ENCODE measurements around the gene WIPF3.

Gene WIPF3

DNA sequence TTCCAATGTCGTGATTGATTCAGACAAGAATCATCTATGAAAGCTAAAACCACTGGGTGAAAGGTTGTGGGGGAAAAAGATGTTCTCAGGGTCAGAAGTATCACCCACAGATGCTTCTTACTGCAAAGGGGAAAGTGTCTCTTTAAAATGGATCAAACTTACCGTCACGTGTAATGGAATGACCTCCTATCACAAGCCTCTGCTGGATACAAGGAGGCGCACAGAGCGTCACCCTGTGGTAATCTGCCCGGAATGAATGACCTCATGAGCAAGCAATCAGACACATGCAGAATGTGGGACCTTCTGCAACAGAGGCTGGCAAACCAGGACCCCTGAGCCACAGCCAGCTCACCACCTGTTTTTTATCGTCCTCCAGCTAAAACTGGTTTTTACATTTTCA lies 33.0 kb downstream of the WIPF3 start:
- no peak overlapping the region for H3K4me3 ChIP-seq (ENCODE audit: low read depth in 1 of 2, low read length in 2 of 2)
- H3K36me3 ChIP-seq (ENCODE audit: control insufficient read depth in 1 of 2, insufficient read depth in 2 of 2, low read length in 2 of 2): no peaks in the 10 kb centered on the region
- no peaks in the 10 kb centered on the region for H3K27me3 ChIP-seq (ENCODE audit: low read depth, low read length)
- H3K9me3 ChIP-seq (ENCODE audit: control insufficient read depth in 1 of 2, low read length in 2 of 2): no peaks in the 10 kb centered on the region
- no peak overlapping the region for H3K27ac ChIP-seq (ENCODE audit: low read length)
- H3K4me1 ChIP-seq (ENCODE audit: control insufficient read depth in 1 of 2, insufficient read depth in 2 of 2, low read length in 2 of 2): peaks cover 0 to 5% of the 10 kb centered on the region in 2 donors

DNA sequence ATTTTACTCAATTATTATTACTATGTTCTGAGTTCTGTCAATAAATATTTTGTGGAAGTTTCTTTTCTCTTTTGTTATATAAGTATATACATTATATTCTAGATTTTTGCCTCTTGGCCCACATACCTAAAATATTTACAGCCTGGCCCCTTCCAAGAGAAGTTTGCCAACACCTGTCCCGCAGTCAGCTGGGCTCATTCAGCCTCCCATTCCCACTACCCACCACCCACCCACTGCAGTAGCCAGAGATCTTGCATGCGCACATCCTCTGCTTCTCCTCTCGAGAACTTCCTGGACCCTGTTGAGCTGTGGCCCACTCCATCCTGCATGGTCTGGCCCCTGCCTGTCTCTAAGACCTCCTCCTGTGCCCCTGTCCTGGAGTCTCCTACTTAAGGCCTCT lies 33.6 kb downstream of the WIPF3 start:
- H3K4me3 ChIP-seq (ENCODE audit: low read depth in 1 of 2, low read length in 2 of 2): no peak overlapping the region
- H3K36me3 ChIP-seq (ENCODE audit: control insufficient read depth in 1 of 2, insufficient read depth in 2 of 2, low read length in 2 of 2): no peaks in the 10 kb centered on the region
- H3K27ac ChIP-seq (ENCODE audit: low read length): no peak overlapping the region
- no peaks in the 10 kb centered on the region for H3K27me3 ChIP-seq (ENCODE audit: low read depth, low read length)
- H3K9me3 ChIP-seq (ENCODE audit: control insufficient read depth in 1 of 2, low read length in 2 of 2): no peaks in the 10 kb centered on the region
- peaks cover 0 to 5% of the 10 kb centered on the region in 2 donors for H3K4me1 ChIP-seq (ENCODE audit: control insufficient read depth in 1 of 2, insufficient read depth in 2 of 2, low read length in 2 of 2)

DNA sequence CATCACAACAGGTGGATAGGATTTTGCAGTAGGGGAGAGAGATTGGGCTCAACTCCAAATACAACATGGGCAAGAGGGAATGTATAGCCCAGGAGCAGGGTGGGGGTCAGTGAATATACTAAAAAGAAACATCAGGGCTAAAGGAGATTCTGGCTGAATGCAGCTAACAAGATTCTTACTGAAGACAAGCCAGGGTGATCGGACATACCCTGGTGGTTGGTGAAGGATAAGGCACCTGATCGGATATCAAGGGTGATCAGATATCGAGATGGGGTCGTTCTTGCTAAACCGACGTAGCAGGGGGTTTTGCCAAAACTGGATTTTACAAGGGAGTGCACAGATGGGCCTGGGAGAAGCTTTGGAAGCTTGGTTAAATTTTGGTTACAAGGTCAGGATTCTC lies 34.4 kb downstream of the WIPF3 start:
- H3K4me1 ChIP-seq (ENCODE audit: control insufficient read depth in 1 of 2, insufficient read depth in 2 of 2, low read length in 2 of 2): peaks cover 0 to 5% of the 10 kb centered on the region in 2 donors
- H3K9me3 ChIP-seq (ENCODE audit: control insufficient read depth in 1 of 2, low read length in 2 of 2): no peaks in the 10 kb centered on the region
- no peak overlapping the region for H3K4me3 ChIP-seq (ENCODE audit: low read depth in 1 of 2, low read length in 2 of 2)
- no peak overlapping the region for H3K27ac ChIP-seq (ENCODE audit: low read length)
- no peaks in the 10 kb centered on the region for H3K27me3 ChIP-seq (ENCODE audit: low read depth, low read length)
- no peaks in the 10 kb centered on the region for H3K36me3 ChIP-seq (ENCODE audit: control insufficient read depth in 1 of 2, insufficient read depth in 2 of 2, low read length in 2 of 2)

DNA sequence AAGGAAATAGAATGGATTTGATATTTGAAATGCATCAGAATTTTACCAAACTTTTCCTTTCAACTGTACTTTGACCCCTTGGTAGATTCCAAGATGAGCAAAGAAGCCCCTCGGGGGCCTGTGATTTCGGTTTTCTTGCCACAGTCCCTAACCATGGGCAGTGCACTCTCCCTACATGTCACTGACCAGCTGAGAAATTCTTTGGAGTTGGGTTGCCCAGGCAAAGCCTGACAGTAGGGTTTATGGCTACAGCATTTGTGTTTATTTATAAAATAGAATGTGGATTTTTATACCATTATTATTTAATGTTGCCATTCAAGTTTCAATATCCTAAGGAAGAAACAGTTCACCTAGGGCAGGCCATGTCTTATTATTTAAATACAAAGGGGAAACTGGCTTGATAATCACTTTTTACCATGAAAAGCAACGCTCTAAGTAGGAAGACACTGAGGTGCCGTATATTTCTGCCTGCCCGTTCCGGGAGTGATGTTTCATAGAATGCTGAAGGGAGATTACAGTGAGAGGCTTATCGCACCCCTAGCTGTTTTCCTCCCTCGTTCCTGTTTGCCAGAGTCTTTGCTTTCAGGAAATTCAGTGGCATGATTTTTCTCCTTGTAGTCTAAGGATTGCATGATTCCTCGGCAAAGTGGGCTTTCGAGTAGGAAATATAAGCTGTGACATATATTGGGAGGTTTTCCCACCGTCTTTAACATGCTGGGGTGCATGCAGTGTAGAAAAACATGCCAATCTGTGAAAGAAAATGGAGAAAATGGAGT lies 35.8 kb downstream of the WIPF3 start:
- peaks cover 0 to 5% of the 10 kb centered on the region in 2 donors for H3K4me1 ChIP-seq (ENCODE audit: control insufficient read depth in 1 of 2, insufficient read depth in 2 of 2, low read length in 2 of 2)
- H3K27me3 ChIP-seq (ENCODE audit: low read depth, low read length): no peaks in the 10 kb centered on the region
- H3K36me3 ChIP-seq (ENCODE audit: control insufficient read depth in 1 of 2, insufficient read depth in 2 of 2, low read length in 2 of 2): no peaks in the 10 kb centered on the region
- no peaks in the 10 kb centered on the region for H3K9me3 ChIP-seq (ENCODE audit: control insufficient read depth in 1 of 2, low read length in 2 of 2)
- no peak overlapping the region for H3K4me3 ChIP-seq (ENCODE audit: low read depth in 1 of 2, low read length in 2 of 2)
- no peak overlapping the region for H3K27ac ChIP-seq (ENCODE audit: low read length)

DNA sequence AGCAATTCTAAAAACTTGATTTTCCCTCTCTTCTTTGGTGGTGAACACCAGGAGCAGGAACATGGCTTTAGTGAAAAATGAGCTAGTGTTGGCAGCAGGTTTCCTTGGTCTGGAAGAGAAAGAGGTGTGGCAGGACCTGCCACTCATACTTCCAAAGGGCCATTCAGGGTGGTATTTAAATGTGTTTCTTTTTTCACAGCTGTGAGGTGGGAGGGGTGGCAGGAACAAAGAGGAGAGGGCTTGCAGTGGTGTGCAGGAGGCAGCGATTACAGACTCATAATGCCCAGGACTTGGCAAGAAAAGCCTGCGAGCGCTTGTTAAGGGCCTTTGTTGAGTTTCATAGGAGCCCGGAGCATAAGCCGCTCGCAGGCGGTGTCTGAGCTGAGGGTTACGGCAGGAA lies 36.8 kb downstream of the WIPF3 start:
- no peaks in the 10 kb centered on the region for H3K36me3 ChIP-seq (ENCODE audit: control insufficient read depth in 1 of 2, insufficient read depth in 2 of 2, low read length in 2 of 2)
- H3K27ac ChIP-seq (ENCODE audit: low read length): no peak overlapping the region
- H3K9me3 ChIP-seq (ENCODE audit: control insufficient read depth in 1 of 2, low read length in 2 of 2): no peaks in the 10 kb centered on the region
- no peak overlapping the region for H3K4me3 ChIP-seq (ENCODE audit: low read depth in 1 of 2, low read length in 2 of 2)
- H3K27me3 ChIP-seq (ENCODE audit: low read depth, low read length): no peaks in the 10 kb centered on the region
- H3K4me1 ChIP-seq (ENCODE audit: control insufficient read depth in 1 of 2, insufficient read depth in 2 of 2, low read length in 2 of 2): peaks cover 0 to 5% of the 10 kb centered on the region in 2 donors

DNA sequence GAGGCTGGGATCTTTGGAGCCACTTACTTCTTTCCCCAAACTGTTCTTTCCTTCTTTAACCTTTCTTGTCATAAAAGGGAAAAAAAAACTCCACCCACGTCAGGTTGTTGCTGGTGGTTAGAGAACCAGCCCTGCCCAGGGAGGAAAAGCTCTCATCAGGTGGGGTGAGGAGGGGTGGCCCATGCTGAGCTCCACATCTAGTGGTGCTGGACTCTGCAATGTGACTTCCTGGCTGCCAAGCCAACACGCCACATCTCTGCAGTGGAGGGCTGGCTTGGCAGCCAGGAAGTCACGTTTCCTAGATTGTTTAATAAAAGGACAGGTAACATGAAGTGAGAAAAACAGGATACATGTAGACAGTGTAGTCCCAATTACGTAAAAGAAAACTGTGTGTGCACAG lies 37.4 kb downstream of the WIPF3 start:
- Histone ChIP-seq H3K36me3 (ENCODE audit: control insufficient read depth in 1 of 2, insufficient read depth in 2 of 2, low read length in 2 of 2) (no peaks in the 10 kb centered on the region), H3K4me1 (ENCODE audit: control insufficient read depth in 1 of 2, insufficient read depth in 2 of 2, low read length in 2 of 2) (peaks cover 0 to 5% of the 10 kb centered on the region in 2 donors), H3K27me3 (ENCODE audit: low read depth, low read length) (no peaks in the 10 kb centered on the region), H3K9me3 (ENCODE audit: control insufficient read depth in 1 of 2, low read length in 2 of 2) (no peaks in the 10 kb centered on the region), H3K27ac (ENCODE audit: low read length) (no peak overlapping the region), H3K4me3 (ENCODE audit: low read depth in 1 of 2, low read length in 2 of 2) (no peak overlapping the region)

DNA sequence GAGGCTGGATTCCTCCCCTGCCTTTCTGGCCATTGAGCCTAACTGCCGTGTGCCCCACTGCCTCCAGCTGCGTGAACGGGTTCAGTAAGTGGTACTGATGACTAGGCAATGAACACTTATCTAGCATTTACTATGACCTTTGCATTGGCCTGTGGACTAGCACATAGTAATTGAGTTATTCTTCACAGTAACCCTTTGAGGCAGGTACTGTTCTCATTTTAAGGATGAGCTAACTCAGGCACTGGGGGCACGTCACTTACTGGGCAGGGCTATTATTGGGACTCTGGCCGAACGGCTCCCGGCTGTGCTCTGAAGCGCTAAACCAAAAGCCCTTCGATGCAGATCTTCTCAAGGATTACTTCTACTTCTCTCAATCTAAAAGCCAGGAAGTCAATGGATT lies 38.3 kb downstream of the WIPF3 start:
- Histone ChIP-seq H3K27ac (ENCODE audit: low read length) (no peak overlapping the region), H3K36me3 (ENCODE audit: control insufficient read depth in 1 of 2, insufficient read depth in 2 of 2, low read length in 2 of 2) (no peaks in the 10 kb centered on the region), H3K4me1 (ENCODE audit: control insufficient read depth in 1 of 2, insufficient read depth in 2 of 2, low read length in 2 of 2) (peaks cover 0 to 5% of the 10 kb centered on the region in 2 donors), H3K9me3 (ENCODE audit: control insufficient read depth in 1 of 2, low read length in 2 of 2) (no peaks in the 10 kb centered on the region), H3K27me3 (ENCODE audit: low read depth, low read length) (no peaks in the 10 kb centered on the region), H3K4me3 (ENCODE audit: low read depth in 1 of 2, low read length in 2 of 2) (no peak overlapping the region)

DNA sequence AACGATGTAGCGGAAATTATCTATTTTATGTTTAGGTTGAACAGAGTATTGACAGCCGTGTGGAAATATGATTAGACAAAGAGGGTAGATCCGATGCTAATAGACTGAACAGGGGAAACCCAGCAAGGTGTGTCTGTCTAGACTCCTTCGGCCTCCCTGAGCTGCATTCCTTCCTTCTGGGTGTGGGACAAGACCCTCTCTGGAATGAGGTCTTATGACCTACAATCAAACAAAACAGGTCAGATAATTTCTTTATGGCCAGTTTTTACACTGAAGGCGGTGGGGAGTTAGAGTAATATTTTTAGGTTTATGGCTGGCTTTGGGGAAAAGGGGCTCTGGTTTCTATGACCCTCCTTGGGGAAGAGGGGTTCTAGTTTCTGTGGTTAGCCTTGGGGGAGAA lies 41.2 kb downstream of the WIPF3 start:
- Histone ChIP-seq H3K27me3 (ENCODE audit: low read depth, low read length) (no peaks in the 10 kb centered on the region), H3K9me3 (ENCODE audit: control insufficient read depth in 1 of 2, low read length in 2 of 2) (no peaks in the 10 kb centered on the region), H3K27ac (ENCODE audit: low read length) (no peak overlapping the region), H3K4me1 (ENCODE audit: control insufficient read depth in 1 of 2, insufficient read depth in 2 of 2, low read length in 2 of 2) (no peaks in the 10 kb centered on the region), H3K36me3 (ENCODE audit: control insufficient read depth in 1 of 2, insufficient read depth in 2 of 2, low read length in 2 of 2) (no peaks in the 10 kb centered on the region), H3K4me3 (ENCODE audit: low read depth in 1 of 2, low read length in 2 of 2) (no peak overlapping the region)

DNA sequence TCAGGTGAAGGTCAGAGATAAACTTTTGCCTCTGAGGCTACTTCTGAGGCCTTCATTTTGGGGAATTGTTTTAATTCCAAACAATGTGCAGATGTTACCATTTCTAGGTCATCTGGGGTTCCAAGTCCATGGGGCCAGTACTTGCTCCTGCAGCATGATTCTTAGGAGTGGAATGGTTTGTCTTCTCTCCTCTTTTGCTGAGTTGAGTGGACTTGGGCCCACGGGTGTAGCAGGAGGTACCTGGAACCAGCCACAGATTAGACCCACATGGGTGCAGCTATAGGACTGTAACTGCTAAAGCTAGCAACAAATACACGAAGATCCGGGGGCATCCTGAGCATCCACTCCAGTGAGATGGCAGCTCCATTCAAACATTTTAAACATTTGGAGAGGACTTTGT lies 41.6 kb downstream of the WIPF3 start:
- Histone ChIP-seq H3K27me3 (ENCODE audit: low read depth, low read length) (no peaks in the 10 kb centered on the region), H3K4me3 (ENCODE audit: low read depth in 1 of 2, low read length in 2 of 2) (no peak overlapping the region), H3K36me3 (ENCODE audit: control insufficient read depth in 1 of 2, insufficient read depth in 2 of 2, low read length in 2 of 2) (no peaks in the 10 kb centered on the region), H3K9me3 (ENCODE audit: control insufficient read depth in 1 of 2, low read length in 2 of 2) (no peaks in the 10 kb centered on the region), H3K27ac (ENCODE audit: low read length) (no peak overlapping the region), H3K4me1 (ENCODE audit: control insufficient read depth in 1 of 2, insufficient read depth in 2 of 2, low read length in 2 of 2) (no peaks in the 10 kb centered on the region)

DNA sequence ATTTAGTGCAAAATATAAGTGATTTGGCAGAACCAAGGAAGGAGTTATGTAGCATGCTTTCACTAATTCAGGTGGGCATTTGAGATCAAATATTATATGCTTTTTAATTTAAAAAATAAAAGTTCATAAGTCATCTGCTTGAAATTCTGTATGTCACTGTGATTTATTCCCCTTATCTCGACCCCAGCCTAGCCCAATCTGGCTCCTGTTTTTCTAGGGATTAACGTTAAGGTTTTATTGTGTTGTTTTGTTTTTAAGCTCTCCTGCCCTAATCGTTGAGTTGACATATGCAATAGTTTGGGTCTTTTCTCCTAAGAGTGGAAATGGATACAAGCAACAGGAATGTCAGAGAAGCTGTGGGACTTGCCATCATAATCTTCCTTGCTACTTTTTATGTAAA lies 42.6 kb downstream of the WIPF3 start:
- Histone ChIP-seq H3K36me3 (ENCODE audit: control insufficient read depth in 1 of 2, insufficient read depth in 2 of 2, low read length in 2 of 2) (no peaks in the 10 kb centered on the region), H3K27me3 (ENCODE audit: low read depth, low read length) (no peaks in the 10 kb centered on the region), H3K4me1 (ENCODE audit: control insufficient read depth in 1 of 2, insufficient read depth in 2 of 2, low read length in 2 of 2) (no peaks in the 10 kb centered on the region), H3K4me3 (ENCODE audit: low read depth in 1 of 2, low read length in 2 of 2) (no peak overlapping the region), H3K27ac (ENCODE audit: low read length) (no peak overlapping the region), H3K9me3 (ENCODE audit: control insufficient read depth in 1 of 2, low read length in 2 of 2) (no peaks in the 10 kb centered on the region)

DNA sequence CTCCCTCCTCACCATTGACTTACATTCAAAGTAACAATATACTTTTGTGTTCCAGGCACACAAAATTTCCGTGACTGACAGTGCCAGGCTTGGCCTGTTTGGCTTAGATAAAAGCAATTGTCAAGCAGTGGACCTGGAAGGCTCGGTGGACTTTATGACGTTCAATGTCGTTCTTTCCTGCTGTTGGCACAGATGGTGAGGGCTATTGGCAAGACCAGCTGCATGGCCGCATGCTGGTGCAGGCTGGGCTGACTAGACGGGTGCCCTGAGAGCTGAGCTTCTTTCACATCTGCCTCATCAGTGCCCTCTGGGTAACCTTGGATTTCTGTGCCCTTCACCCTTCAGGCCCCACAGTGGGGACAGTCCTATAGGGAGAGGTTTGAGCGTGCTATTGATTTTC lies 45.2 kb downstream of the WIPF3 start:
- Histone ChIP-seq H3K4me3 (ENCODE audit: low read depth in 1 of 2, low read length in 2 of 2) (no peak overlapping the region), H3K9me3 (ENCODE audit: control insufficient read depth in 1 of 2, low read length in 2 of 2) (no peaks in the 10 kb centered on the region), H3K36me3 (ENCODE audit: control insufficient read depth in 1 of 2, insufficient read depth in 2 of 2, low read length in 2 of 2) (no peaks in the 10 kb centered on the region), H3K27ac (ENCODE audit: low read length) (no peak overlapping the region), H3K4me1 (ENCODE audit: control insufficient read depth in 1 of 2, insufficient read depth in 2 of 2, low read length in 2 of 2) (no peaks in the 10 kb centered on the region), H3K27me3 (ENCODE audit: low read depth, low read length) (no peaks in the 10 kb centered on the region)

DNA sequence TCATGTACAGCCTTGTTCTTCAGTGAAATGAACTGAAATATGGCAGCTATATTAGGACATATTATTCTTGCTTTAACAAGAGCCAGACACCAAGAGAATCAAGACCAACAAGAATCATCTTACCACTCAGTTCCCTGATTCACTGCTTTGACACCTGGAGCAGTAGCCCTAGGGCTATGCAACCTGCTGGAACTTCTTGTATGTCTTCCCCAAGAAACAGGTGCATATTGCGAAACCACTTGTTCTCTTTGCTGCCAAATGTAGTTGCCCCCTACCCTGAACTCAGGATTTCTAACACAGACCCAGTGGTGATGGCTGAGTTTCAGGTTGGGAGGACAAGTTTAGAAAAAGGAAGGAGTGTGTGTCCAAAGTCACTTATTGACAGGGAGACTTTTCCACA lies 46.1 kb downstream of the WIPF3 start:
- no peaks in the 10 kb centered on the region for H3K36me3 ChIP-seq (ENCODE audit: control insufficient read depth in 1 of 2, insufficient read depth in 2 of 2, low read length in 2 of 2)
- no peaks in the 10 kb centered on the region for H3K27me3 ChIP-seq (ENCODE audit: low read depth, low read length)
- H3K9me3 ChIP-seq (ENCODE audit: control insufficient read depth in 1 of 2, low read length in 2 of 2): no peaks in the 10 kb centered on the region
- no peaks in the 10 kb centered on the region for H3K4me1 ChIP-seq (ENCODE audit: control insufficient read depth in 1 of 2, insufficient read depth in 2 of 2, low read length in 2 of 2)
- H3K27ac ChIP-seq (ENCODE audit: low read length): no peak overlapping the region
- H3K4me3 ChIP-seq (ENCODE audit: low read depth in 1 of 2, low read length in 2 of 2): no peak overlapping the region
